GM19023 (cell line): ENCODE measurements around the gene SLC46A3.
A peak's percentile ranks its signal among the peaks of the same experiment; 100 is the strongest.
"Not testable (repeated sequence)": the region's sequence is repeated elsewhere in the genome, so short reads cannot be mapped to it uniquely, and the experiment has no call there.

Experiments
- ATAC-seq: cut with Tn5 transposase; IDR thresholded peaks from one replicate; pipeline ENCODE4 v1.9.1; 2021; ENCODE audit warnings: mild to moderate bottlenecking, moderate library complexity; ENCODE audit not compliant: unreplicated experiment

Gene SLC46A3

DNA sequence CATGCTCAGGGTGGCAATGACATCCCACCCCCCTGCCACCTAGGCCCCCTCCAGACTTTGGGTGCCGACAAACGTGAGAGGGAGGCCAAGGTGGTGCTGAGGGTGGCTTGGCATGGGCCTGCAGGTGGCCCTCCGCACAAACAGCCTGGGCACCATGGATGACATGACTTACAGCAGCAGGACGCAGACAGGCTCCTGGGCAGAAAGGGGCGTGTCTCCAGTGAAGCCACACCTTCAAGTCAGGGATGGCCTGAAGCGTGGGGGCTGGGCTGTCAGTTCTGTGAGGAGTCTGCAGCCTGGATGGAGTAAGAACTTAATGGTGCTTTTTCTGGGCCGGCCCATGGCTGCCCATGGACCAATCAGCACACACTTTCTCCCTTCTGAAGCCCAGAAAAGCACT is 34.5 kb downstream of the SLC46A3 start:
- ATAC-seq: no peak

DNA sequence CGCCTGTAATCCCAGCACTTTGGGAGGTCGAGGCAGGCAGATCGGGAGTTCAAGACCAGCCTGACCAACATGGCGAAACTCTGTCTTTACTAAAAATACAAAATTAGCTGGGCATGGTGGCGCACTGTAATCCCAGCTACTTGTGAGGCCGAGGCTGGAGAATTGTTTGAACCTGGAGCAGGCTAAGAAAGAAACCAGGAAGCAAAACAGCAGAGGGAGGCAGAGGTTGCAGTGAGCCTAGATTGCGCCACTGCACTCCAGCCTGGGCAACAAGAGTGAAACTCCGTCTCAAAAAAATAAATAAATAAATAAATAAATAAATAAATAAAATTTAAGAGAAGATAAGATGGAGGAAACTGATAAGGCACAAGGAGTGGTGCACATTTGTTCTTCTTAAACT is 35.6 kb downstream of the SLC46A3 start:
- ATAC-seq: not testable (repeated sequence)

- ATAC-seq: no peak
Observed at GRCh38 chr13:28680541-28680940, 38.2 kb downstream of the SLC46A3 start.

GRCh38 chr13:28679628-28680027 is 39.1 kb downstream of the SLC46A3 start:
- ATAC-seq: no peak

DNA sequence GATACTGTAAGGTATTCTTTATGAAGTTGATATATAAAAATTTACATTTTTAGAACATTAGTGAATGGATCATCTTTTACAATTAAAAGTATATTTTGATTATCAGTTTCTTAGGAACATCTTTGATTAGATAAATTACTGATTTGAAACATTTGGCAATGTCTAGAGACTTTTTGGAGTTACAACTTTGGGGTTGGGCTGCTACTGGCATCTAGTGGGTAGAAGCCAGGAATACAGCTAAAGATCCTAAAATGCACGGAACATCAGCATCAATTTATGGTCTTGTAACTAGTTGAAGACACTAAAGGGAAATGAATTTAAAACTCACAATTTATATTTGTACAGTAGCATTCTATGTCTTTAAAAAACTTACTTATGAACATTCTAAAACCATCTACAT is 40.0 kb downstream of the SLC46A3 start:
- ATAC-seq: no peak

- ATAC-seq: no peak
Observed at GRCh38 chr13:28671126-28671792, 47.5 kb downstream of the SLC46A3 start.

- no peak for ATAC-seq
Observed at GRCh38 chr13:28666897-28667488, 51.8 kb downstream of the SLC46A3 start.

DNA sequence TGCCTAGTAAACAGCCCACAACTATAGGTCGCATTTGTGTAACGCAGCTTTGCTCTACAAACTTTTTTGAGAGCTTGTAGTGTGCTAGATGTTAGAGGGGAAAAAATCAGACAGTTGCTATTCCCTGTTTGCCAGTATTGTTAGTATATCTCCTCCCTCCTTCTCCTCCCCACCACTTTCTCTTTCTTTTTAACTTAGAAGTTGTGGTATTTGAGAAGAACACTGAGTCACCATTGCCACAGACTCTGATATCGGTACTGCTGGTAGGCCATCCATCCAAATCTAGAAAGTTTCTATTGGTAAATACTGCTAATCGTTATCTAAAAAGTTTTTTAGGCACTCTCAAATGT is 59.2 kb downstream of the SLC46A3 start:
- ATAC-seq: peak; percentile 15

DNA sequence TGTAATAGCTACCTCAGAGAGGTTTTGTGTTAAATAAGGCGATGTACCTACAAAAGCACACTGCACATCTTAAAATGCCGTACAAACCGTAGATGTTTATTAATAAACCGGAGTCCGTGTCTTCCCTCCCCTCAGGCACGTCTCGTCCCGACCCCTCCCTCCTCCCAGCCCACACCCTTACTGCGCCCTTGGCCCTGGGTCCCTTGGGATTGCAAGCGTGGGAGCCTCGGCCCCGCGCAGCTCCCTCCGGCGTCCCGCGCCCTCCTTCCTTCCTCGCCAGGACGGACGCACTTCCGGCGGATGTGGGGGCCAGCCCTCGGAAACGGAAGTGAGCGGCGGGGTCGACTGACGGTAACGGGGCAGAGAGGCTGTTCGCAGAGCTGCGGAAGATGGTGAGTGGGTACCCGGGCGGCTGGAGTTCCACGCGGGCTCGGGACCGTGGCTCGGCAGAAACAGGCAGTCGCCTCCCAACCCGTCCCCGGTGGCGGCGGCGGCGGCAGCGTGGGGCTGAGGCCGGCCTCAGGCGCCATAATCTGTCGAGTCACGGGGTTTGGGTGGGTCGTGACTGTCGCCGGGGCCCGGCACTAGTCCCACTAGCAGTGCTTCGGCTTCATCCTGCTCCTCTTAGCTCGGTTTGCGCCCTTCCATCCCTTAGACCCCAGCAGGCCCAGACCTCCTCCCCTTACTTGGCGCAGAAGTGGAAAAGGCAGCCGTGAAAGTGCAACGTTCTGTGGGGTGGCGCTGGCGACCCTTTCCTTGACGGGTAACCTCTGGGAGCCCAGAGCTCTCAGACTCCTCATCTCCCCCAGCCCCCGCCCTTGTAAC is 59.8 kb downstream of the SLC46A3 start, which contains the start of gene POMP:
Gene POMP (plus strand): TSS at position 335 of the 825 bp plus-strand sequence. CDS start 55 bp downstream, at position 390.
- ATAC-seq: peak; percentile 94

DNA sequence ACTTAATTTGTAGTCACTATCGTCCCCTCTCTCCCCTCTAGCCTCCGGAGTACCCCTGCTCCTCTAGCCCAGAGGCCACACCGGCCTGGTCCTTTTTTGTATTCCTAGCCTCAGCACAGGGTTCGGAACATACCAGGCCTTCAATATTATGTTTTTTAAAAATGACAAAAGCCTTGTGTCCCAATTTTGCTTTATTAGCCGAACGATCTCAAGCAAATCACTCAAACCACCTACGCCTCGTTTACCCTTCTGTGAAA is 60.3 kb downstream of the SLC46A3 start:
- peak; percentile 8 for ATAC-seq

DNA sequence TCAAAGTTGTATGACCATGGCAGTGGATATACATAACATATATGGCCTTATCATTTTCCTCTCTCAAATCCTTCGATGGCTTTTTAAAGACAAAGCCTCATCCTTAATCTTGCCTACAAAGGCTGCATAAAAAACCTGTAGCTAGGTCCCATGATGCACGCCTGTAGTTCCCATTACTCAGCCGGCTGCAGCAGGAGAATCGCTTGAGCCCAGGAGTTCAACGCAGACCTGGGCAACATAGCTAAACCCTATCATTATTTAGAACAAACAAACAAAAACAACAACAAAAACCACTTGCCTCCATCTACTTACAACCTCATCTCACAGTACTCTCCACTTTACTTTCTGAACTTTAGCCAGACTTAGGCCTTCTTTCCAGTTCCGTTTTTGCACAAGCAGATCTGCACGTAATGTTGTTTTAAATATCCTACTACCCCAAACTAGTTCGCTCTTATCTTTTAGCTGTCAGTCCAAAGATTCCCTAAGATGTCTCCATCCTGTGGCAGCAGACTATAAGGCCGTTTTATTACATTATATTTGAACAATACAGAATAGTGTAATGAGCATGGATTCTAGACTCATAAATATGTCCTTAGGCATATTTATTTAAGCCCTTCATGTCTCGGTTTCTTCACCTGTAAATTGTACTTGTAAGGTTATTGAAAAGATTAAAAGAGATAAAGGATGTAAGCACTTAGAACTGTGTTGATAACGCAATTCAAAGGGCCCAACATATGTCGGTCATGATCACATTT is 60.8 kb downstream of the SLC46A3 start:
- ATAC-seq: no peak

DNA sequence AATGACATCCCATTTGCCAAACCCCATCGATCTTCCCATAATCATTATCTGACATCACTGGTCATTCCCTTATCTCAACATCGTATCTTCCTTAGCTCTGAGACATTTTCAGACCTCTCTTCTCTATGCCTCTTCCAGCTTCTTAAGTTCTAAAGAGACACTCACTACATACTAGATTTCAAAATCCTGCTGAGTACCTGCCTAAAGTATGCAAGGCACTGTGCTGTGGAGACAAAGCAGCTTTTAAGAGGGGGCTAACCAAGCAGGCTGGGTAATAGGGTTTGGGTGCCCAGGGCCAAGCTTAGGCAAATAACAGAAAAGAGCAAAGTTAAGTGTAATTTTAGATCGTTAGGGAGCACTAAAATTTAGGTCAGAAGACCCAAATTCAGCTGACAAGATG is 63.2 kb downstream of the SLC46A3 start:
- ATAC-seq: no peak

- no peak for ATAC-seq
Observed at GRCh38 chr13:28654276-28654675, 64.5 kb downstream of the SLC46A3 start.

- ATAC-seq: no peak
Observed at GRCh38 chr13:28653111-28653510, 65.7 kb downstream of the SLC46A3 start.

DNA sequence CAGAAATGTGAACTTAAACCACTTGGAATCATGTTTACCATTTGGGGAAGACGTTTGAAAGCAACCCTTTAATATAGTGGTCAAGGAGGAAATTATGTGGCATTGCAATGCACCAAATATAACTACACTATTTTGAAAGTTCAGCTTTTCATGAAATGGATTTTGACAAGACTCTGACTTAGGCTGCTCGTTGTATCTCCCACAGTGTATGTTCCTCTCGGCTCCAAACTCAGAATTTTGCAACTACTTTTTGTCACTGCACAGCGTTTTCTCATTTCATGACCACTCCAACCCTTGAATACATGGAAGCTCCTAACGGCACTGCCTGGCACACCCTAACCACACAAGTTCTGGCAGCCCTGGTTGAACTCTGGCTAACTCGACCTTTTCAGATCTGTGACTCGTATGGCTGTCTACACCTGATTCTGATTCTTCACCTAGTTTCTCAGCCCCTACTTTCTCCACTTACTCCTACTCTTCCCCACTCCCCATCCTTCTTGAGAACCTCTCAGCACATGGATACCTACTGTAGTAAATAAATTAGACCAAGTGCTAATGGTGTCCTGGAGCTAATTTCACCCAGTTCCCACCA is 66.9 kb downstream of the SLC46A3 start:
- ATAC-seq: no peak

DNA sequence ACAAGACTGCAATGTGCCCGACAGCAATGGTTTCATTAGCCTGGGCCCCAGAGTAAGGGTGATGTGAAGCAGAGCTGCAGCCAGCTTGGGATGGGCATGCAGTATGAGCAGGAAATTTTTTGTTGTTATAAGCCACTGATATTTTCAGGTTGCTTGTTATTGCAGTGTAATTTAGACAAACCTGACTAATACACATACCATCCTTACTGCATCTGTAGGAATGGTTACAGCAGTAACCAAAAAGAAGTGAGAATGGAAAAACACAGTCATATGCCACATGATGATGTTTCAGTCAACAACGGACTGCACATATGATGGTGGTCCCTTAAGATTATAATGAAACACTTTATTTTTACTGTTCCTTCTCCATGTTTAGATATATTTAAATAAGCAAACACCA is 68.5 kb downstream of the SLC46A3 start:
- no peak for ATAC-seq
